Fibroblast of skin of right quadriceps (primary cell): ENCODE data around the gene AVPI1.
A peak's percentile ranks its signal among the peaks of the same experiment; 100 is the strongest.
"Not testable (repeated sequence)": the region's sequence is repeated elsewhere in the genome, so short reads cannot be mapped to it uniquely, and the experiment has no call there.

Source experiments
- DNase-seq: peaks from one replicate; pipeline ENCODE4 v3.0.0-alpha.2; 2013

AVPI1 gene

DNA sequence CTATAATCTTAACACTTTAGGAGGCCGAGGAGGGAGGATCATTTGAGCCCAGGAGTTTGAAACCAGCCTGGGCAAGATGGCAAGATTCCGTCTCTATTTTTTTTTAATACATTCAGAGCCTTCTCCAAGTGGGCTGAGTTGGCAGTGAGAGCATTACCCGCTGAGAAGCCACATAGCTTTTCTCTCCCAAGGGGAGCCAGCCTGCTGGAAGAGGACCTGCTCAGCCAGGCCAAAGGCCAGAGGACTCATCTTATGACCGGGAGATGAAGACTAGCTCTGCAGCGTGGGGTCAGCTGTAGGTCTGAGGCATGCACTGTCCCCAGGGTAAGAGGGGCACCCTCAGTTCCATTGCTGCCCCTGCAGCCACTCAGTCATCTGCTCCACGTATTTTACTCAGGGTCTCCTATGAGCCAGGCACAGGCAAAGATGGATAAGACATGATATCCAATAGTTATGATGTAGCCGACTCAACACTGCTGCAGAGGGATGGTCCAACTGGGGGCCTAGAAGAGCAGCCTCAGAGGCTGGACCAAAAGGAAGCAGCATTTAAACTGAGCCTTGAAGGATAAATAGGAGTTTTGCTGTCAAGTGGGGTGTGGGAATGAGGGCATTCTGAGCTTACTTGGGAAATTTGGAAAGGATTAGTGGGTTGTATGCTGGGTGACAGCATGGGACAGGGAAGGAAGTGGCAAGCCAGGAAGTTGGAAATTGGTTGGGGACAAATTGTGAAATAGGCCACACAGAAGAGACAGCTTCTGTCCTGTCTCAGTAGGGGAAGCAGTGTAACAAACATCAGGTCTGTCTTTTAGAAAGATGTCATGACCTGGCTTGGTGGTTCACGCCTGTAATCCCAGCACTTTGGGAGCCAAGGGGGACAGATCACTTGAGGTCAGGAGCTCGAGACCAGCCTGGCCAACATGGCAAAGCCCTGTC is 24.9 kb upstream of the AVPI1 start:
- DNase-seq: no peak

DNA sequence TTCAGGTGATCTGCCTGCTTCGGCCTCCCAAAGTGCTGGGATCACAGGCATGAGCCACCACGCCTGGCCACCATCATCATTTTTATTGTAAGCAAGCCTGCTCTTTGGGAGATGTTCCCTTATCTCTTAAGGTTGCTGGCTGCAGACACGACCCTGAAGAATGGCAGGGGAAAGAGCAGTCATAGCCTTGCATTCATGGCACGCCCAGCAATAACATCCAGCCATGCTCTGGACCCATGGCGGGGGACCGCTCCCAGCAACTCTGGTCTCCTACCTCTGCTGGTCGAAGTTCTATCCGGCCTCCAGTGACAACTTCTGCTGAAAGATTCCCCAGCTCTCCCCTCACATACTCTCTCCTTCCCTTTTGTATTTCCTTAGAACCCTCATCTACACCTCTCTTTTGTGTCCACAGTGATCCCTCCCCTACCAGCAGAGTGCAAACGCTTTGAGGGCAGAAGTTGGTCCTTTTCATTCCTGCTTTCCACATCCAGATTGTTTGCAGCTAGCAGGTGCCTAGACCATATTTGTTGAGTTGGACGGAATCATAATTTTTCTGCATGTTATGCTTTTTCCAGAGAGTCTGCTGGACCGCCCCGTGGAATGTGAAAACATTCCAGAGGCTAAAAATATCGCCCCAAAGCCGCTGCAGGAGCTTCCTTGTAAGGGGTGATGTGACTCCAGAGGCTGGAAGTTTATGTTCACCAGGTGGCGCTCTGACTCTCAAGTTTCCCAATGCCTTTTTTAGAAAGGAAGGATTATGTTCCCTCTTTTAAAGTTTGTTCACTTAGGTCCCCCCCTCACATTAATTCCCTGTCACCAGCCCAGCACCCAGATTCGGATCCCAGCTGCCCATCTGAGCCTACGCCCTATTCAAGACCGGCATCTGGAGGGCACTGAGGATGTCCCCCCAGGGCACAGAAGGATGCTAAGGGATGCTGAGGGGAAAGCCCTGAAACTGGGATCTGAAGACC is 22.2 kb upstream of the AVPI1 start:
- DNase-seq: peak; percentile 84

DNA sequence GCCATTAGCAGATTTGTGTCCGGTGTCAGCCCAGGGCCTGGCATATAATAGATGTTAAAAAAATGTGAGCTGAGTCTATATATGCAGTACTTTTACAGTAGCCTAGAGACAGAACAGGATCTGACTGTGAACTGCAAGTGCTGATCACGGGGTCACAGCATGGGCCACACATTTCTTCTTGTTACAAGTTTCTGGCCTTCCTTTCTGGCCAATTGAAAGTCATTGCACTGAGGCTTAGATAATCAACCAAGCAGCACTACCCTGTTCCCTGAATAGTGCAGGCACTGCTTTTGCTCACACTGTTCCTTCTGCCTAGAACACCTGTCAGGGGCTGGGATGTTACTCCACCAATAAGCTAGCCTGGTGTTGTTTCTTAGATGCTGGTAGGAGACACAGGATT is 21.1 kb upstream of the AVPI1 start:
- DNase-seq: no peak

DNA sequence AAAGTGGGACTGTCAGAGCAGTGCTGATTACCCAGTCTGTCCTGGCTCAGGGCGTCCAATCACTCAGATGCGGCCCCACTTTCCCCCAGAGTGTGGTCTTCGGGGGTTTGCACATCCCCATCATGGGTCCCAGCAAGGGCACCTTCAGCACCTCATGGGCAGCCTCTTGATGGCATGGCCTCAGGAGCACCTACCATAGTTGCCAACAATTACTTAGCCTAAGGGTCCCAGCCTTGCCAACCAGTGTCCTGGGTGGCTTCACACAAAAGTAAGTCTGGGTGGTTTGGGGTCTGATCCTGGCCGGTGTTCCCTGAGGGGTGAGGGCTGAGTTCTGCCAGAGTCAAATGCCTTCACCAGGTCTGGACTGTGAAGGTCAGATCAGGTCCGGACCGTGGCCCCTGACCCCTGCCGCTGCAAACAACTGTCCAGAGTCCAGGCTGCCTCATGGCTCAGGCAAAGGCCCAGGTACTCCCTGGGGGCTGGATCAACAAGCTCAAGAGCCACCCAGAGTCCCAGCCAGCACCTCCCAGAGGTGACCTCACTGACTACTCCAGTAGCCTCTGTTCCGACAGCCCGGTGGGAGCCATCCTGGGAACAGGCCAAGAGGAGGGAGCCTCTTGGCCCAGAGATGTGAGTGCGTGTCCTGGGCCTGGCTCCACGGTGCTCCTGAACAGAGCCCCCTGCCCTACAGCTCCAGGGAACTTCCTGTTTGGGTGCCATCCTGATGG is 20.3 kb upstream of the AVPI1 start:
- DNase-seq: no peak

DNA sequence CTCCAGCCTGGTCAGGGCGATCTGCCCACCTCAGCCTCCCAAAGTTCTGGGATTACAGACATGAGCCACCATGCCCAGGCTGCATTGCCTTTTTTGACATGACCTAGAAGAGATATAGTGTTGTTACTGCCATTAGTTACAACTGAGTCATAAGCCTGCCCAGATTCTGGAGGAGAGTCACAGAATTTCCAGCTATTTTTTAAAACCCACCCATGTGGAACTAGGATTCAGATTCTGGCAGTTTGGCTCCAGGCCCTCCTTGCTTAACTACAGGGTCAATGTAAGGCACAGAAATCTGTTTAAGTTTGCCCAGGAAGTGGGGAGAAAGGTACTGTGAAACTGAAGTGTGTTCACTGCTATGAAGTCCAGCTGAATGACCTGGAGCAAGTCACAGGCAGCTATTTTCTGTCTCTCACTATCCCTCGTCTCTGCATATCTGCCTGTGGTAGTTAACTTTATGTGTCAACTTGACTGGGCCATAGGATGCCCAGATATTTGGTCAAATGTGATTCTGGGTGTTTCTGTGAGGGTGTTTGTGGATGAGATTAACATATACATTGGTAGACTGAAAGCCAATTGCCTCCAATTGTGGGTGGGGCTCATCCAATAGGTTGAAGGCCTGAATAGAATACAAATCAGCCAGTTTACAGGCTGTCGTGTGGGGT is 18.1 kb upstream of the AVPI1 start:
- DNase-seq: no peak

DNA sequence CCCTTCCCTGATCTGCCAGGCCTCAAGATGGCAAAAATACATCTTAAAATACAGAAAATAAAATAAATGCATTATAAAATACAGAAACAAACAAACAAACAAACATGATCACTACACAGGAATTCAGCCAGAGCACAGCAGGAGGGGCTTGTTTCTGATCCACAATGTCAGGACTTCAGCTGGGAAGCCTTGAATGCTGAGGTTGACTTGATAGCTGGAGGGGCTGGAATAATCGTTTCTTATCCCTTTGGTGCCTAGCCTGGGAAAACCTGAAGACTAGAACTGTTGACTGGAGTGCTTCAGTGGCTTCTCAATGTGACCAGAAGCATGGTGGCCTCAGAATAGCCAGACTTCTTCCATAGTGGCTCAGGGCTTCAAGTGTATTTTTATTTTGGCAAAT is 17.3 kb upstream of the AVPI1 start:
- no peak for DNase-seq

DNA sequence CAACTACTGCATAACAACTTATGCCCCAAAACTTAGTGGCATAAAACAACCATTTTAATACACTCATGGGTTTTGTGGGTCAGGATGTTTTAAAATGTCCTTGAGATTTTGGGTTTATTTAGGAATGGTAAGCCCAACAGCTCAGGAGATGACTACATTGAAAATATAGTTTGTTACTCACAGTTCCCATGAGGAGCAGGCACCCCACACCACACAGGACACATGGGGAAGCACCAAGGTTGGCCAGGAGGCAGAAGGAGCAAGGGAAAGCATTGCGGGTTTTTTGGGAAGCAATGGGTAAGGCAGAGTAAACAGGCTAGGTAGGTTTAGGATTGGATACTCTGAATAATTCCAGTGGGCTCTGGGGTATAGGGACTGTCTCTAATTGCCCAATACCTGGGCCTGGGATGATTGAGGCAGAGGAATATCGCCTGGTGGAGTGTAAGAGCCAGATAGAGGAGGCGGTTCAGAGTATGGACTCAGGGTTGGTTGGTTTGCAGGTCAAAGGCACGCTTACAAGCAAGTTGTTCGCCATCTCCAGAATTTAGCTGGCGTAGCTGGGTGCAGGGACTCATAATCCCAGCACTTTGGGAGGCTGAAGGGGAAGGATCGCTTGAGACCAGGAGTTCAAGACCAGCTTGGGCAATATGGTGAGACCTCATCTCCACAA is 16.5 kb upstream of the AVPI1 start:
- DNase-seq: no peak

DNA sequence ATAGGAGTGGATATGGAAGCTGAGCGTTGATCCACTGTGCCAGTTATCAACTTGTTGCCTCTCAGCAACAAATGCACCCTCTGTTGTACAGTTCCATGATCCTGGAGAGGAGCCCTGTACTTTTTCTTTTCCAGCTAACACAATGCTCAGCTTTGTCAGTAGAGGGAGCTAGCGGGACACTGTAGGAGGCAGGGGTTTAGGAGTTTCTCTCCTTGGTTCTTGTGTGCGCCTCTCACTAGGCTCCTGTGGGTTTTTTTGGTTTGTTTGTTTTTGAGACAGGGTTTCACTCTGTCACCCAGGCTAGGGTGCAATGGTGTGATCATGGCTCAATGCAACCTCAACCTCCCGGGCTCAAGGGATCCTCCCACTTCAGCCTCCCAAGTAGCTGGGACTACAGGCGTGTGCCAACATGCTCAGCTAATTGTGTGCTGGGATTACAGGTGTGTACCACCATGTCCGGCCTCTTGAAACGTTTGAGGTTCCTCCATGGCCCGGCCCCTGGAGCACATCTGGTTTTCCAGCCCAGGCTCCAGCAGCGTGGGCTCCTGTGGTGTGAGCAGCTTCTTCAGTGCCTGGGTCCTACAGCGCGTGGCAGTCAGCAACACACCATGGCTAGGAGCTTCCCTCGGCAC is 14.5 kb upstream of the AVPI1 start:
- DNase-seq: peak; percentile 69

DNA sequence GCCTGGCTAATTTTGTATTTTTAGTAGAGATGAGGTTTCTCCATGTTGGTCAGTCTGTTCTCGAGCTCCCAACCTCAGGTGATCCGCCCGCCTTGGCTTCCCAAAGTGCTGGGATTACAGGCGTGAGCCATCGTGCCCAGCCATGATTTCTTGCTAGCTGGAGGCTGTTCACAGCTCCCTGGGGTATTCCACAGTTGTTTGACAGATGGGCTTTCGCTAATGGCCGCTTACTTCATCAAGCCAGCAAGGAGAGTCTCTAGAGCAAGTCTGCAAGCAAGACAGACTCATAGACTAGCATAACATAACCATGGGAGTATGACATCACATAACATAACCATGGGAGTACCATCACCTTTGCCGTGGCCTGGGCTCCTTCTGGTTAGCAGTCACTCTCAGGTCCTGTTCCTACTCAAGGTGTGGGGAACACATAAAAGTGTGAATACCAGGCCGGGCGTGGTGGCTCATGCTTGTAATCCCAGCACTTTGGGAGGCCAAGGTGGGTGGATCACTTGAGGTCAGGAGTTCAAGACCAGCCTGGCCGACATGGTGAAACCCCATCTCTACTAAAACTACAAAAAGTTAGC is 11.1 kb upstream of the AVPI1 start:
- DNase-seq: not testable (repeated sequence)

DNA sequence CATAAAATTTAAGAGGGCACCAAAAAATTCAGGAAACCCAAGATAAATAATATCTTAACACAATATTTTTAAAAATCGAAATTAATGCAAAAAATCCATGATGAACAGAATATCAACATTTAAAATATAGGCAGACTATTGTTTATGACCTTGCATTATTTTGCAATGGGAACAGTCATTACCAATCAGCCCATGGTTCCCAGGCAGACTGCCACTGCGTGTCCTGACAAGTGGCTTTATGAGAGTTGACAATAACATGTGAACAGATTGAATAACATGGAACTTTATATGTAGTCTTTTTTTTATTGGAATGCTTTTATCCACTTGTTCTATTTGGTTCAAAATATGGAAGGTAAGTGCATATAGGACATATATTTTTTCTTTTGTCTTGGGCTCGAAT is 3.1 kb upstream of the AVPI1 start:
- DNase-seq: no peak

DNA sequence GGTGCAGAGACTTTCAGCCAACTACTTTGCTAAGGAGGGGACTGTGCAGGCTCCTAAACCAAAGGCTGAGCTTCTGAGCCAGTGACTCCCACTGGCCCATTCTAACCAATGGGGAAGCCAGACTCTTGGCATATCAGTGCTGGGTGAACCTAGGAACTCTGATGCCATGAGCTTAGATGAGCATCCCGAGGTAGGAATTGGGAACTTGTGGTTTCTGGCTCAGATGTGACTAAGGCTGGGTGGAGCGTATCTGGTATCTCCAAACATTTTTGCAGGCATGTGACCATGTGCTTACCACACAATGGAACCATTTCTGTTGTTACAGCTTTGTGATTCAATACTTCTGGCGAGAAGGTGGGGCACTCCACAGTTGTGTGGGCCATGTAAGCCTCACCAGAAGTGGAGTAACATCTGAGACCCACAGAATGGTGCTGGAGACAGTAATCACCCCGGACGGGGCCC is 2.5 kb upstream of the AVPI1 start:
- DNase-seq: peak; percentile 95

DNA sequence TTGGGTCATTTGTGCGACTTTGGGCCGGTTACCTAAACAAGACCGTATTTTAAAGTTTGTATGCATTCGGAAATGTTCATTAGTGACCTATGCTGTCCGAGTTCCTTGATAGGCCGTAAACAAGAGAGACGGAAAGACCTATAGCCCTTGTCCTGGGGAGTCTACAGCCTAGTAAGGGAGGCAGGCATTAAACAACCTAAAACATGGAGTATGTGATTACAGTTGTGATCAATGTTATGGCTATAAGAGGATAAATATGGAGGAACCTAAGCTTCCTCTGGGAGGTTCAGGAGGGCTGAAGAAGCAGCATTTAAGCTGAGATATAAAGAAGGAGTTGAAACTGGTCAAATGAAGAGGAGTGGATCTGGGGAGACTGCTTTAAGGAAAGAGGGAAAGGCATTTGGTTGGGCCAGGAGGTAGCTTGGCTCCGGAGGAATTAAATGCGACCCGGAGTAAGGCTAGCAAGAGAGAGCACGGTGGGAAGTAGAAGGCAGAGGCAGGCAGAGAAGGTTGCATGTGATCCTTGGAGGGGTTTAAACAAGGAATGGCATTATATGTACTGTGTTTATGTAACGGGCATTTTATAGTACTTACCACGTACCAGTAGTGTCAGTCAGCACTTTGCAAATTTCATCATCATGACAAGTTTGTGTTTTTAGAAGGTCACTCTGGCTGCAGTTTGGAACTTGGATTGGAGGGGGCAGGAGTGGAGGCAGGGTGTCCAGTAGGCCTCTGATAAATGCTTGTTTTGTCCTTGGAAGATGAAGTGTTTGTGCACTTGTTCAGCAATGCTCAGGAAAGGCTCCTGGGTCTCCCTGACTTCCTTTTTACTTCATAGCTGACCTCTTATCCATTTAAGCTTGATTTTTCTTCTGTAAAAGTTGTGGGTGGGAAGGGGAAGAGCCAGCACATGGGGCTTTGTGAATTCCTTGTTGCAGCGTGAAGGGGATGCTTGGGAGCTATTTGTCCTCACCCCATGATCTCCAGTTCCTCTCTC is 1.0 kb upstream of the AVPI1 start:
- DNase-seq: peak; percentile 51

DNA sequence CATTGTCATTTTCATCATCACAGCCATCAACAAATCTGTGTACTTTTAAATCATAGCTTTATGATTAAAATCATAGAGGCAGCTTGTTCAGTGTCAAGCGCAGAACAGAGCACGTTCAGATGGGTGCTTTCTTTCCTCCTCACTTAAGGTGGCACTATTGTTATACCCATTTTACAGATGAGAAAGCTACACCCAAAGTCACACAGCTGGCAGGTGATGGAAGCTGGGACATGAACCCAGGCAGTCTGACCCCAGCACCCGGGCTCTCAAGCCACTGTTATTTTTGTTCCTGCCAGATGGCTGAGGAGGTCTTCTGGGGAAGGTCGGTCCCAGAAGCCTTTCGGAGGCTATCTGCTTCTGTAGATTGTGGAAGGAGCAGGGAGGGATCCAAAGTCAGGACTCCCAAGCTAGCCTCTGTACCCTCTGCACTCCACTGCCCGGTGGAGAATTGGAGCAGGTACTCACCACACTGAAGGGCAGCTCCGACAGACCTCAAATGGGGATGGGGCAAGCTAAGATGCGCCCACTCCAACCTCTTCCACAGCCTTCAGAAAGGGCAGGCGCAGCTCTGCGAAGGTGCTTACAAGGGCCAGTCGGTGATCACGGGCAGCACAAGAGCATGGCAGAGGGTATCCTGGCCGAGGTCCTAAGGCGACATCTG is 610 bp downstream of the AVPI1 start:
- DNase-seq: no peak

DNA sequence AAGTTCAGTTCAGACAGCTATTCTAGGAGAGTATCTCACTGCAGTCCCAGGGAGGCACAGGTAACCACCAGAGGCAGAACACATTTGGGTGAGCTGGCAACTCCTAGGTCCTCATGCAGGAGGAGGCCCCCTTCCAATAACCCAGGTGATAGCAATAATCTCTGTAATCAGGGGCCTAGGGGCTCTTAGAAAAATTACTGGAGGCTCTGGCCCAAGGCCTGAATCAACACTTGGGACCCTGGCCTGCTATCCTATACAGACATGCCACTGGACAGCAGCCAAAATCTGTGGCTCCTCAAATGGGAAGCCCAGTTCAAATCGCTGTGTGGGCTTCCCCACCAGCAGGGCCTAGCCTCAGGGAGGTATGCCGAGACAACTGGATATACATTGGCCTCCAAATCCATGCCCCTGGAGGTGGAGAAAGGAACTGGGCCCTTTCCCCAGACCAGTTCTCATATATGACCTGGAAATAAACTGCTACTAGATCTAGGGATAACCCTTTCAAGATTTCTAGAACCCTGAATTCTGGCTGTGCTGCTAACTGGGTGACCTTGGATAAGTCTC is 1.6 kb downstream of the AVPI1 start:
- no peak for DNase-seq

DNA sequence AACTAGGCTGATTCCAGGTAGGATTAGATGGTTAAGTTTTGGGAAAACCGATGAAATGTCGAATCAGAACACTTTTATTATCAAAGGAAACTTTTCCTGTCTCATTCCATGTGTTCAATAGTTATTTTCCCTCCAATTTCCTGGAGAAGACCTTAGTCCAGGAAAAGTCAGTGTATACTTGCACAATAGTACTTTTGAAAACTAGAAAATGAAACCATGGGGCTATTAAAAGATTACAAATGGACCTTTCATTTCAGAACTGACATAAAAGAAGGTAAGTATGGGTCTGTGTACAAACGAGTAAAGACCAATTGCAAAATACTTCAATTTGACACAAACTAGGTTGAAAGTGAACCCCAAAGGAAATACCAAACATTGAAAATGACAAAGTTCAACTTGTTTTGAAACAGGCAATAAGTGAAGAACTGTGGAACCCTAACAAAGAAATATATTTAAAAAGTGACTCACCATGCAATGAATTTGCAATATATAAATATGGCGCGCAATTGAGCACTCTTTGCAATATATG is 2.1 kb downstream of the AVPI1 start:
- DNase-seq: no peak

DNA sequence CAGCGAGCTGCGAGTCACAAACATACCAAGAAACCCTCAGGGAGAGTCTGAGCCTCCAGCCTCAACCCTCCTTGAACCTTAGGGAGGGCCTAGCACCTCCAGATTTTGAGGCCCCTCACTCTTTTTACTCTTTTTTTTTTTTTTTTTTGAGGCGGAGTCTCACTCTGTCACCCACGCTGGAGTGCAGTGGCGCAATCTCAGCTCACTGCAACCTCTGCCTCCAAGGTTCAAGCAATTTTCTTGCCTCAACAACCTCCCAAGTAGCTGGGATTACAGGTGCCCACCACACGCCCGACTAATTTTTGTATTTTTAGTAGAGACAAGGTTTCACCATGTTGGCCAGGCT is 2.7 kb downstream of the AVPI1 start:
- DNase-seq: not testable (repeated sequence)

DNA sequence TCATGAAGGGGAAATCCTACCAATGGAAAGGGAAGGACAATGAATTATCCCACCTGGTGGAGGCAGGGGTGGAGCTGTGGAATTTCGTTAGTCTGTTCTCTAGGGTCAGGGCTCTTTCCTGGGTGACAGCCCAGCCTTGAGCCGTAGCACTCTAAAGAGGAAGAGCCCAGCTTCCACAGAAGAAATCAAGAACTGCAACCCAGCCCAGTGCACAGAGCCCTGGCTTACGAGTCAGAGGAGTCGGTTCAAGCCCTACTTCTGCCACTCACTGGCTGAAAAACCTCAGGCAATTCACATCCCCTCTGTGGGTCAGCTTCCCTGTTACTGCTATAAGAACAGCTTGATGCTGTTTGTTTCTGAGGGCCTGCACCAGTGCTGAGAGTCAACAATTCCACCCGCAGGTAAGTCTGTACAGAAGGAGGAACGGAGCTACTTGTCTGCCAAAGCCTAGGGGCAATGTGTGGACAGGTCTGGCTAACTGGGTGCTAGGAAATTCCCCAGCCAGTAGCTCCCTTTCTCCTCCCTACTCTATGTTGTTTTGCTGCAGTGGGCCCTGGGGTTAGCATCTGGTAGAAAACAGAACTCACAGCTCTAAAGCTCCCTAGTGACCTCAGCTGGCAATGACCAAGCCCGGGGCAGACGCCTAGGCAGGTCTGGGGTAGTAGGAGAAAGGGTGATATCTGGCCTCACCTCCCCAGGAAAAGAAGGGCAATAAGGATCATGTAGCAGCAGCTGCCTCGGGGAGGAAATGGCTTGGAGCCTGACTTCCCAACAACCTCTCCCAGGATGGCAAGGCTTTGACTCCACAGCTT is 3.3 kb downstream of the AVPI1 start:
- DNase-seq: peak; percentile 67

DNA sequence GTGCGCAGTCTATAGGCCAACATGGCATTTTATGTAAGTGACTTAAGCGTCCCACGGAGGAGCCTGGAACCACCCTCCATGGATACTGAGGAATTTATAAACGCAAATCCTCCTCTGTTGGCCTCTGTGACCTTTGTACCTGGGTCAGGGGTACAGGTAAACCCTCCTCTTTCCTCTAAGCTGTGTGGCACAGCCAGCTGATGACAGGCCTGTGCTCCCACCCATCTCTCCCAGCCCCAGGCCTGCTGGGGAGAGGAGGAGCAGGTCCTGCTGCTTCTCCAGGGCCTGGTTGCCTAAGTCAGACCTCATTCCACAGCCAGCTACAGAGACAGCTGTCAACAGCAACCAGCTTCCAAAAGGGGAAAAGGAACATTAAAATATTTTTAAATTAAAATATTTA is 5.0 kb downstream of the AVPI1 start:
- DNase-seq: no peak
